Lung (tissue), 12 donors: ENCODE measurements around the gene ANKHD1. TPM values are rescaled to one million over a fixed set of nuclear protein-coding genes. Genes with fewer than 3 reads are reported as not detected.
"Not testable (repeated sequence)": the region's sequence is repeated elsewhere in the genome, so short reads cannot be mapped to it uniquely, and the experiment has no call there.

Experiments used
- ATAC-seq: fragments of 200-7000 bp; cut with Tn5 transposase; one replicate; pipeline ENCODE4 v1.9.1; 2020; ENCODE audit warnings: moderate number of reproducible peaks; ENCODE audit not compliant: insufficient read depth, low FRiP score
- DNase-seq, 3 donors: peaks; one replicate each; pipeline ENCODE4 v3.0.0-alpha.2; 2013 to 2017
- H3K27ac ChIP-seq, 2 donors: one replicate each; pipeline ENCODE4 v1.5.1; 2013; ENCODE audit warnings: mild to moderate bottlenecking in 2 of 2, moderate library complexity in 2 of 2, control low read depth in 1 of 2, inconsistent platforms in 1 of 2, low read depth in 1 of 2, low read length in 1 of 2
- H3K27me3 ChIP-seq, 3 donors: one replicate each; pipeline ENCODE4 v1.5.1; 2013; ENCODE audit warnings: low read length in 2 of 3; ENCODE audit not compliant: control insufficient read depth in 3 of 3, insufficient read depth in 3 of 3
- H3K36me3 ChIP-seq, 4 donors: one replicate each; pipeline ENCODE4 v1.5.1; 2013; ENCODE audit warnings: low read length in 4 of 4, mild to moderate bottlenecking in 1 of 4, moderate library complexity in 1 of 4; ENCODE audit not compliant: control insufficient read depth in 4 of 4, insufficient read depth in 4 of 4
- H3K4me1 ChIP-seq, 5 donors: one replicate each; pipeline ENCODE4 v1.5.1; 2013; ENCODE audit warnings: low read length in 5 of 5, mild to moderate bottlenecking in 2 of 5, moderate library complexity in 1 of 5; ENCODE audit not compliant: control insufficient read depth in 5 of 5, insufficient read depth in 5 of 5
- H3K4me3 ChIP-seq: one replicate; pipeline ENCODE4 v1.5.1; 2013; ENCODE audit warnings: mild to moderate bottlenecking, control low read depth, moderate library complexity
- H3K9ac ChIP-seq, 2 donors: one replicate each; pipeline ENCODE4 v1.5.1; 2013; ENCODE audit warnings: low read length in 2 of 2, control low read depth in 1 of 2; ENCODE audit not compliant: insufficient read depth in 1 of 2
- H3K9me3 ChIP-seq, 4 donors: one replicate each; pipeline ENCODE4 v1.5.1; 2013; ENCODE audit warnings: low read length in 3 of 4, mild to moderate bottlenecking in 1 of 4, moderate library complexity in 1 of 4; ENCODE audit not compliant: control insufficient read depth in 4 of 4, insufficient read depth in 3 of 4
- WGBS, 2 donors: extraction: QIAGEN DNeasy Blood & Tissue Kit; methylation state at CpG; one replicate each; pipeline ENCODE4 v1.1.7; 2013; 5-methylcytosine and 5-hydroxymethylcytosine counted together
- polyA plus RNA-seq, 2 donors: library from polyadenylated mRNA; stranded (reverse); fragments of 200-250 nt; gene quantifications; one replicate each; pipeline ENCODE4 v1.2.1, GENCODE V29; 2013
- total RNA-seq, 2 donors: library from RNA; depleted of rRNA in 1 of 2; stranded (reverse); fragments of >200 nt in 1 of 2; gene quantifications; one replicate each; pipeline ENCODE4 v1.2.1, GENCODE V29; 2014 to 2021
- TF ChIP-seq, protein P1 (sequence below): IDR thresholded peaks from 2 replicates; pipeline ENCODE4 v1.5.1; 2012; ENCODE audit warnings: mild to moderate bottlenecking; ENCODE audit errors: control extremely low read depth, extremely low read depth
- donor health status: control.
- donor health status: control.
- donor health status: Bipolar disorder and iron deficiency.
- donor health status: healthy.
- donor health status: DM: yes; HTN: yes; CAD: no.

Gene ANKHD1
- total and polyA plus RNA-seq, 4 donors: 53.0 to 200 (median 90.8) TPM

DNA sequence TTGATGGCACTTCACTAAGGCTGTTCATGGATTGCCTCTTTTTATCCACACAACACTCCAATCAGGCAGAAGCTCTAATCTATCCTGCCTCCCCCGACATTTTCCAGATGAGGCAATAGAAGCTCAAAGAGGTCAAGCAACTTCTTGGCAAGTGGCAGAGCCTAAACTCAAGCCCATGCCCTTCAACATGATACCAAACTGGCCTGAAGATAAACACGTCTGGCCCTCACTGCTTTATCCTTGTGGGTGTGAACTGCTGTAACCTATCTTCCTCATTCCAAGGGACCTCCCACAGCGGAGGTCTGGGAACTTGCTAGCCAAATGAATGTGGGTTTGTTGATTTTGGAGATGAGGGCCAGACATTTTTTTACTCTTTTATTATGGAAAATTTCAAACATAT is 172.5 kb downstream of the ANKHD1 start:
- H3K27ac ChIP-seq: no peak overlapping the region
- no peaks in the 10 kb centered on the region for H3K9me3 ChIP-seq
- H3K4me3 ChIP-seq: no peak overlapping the region
- 40 to 50% methylated on average over 3 of the region's 3 CpGs for WGBS, 2 donors
- H3K27me3 ChIP-seq: no peaks in the 10 kb centered on the region
- ATAC-seq (peak; percentile 37), DNase-seq (peak in 1 of 3 donors; percentile 42)
- TF ChIP-seq, protein P1, sequence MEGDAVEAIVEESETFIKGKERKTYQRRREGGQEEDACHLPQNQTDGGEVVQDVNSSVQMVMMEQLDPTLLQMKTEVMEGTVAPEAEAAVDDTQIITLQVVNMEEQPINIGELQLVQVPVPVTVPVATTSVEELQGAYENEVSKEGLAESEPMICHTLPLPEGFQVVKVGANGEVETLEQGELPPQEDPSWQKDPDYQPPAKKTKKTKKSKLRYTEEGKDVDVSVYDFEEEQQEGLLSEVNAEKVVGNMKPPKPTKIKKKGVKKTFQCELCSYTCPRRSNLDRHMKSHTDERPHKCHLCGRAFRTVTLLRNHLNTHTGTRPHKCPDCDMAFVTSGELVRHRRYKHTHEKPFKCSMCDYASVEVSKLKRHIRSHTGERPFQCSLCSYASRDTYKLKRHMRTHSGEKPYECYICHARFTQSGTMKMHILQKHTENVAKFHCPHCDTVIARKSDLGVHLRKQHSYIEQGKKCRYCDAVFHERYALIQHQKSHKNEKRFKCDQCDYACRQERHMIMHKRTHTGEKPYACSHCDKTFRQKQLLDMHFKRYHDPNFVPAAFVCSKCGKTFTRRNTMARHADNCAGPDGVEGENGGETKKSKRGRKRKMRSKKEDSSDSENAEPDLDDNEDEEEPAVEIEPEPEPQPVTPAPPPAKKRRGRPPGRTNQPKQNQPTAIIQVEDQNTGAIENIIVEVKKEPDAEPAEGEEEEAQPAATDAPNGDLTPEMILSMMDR: no peak
- H3K4me1 ChIP-seq: peaks cover 0 to 18% (median 6%) of the 10 kb centered on the region in 5 donors
- H3K36me3 ChIP-seq: peaks cover 0 to 3% (median 0%) of the 10 kb centered on the region in 4 donors
- H3K9ac ChIP-seq: no peak overlapping the region

DNA sequence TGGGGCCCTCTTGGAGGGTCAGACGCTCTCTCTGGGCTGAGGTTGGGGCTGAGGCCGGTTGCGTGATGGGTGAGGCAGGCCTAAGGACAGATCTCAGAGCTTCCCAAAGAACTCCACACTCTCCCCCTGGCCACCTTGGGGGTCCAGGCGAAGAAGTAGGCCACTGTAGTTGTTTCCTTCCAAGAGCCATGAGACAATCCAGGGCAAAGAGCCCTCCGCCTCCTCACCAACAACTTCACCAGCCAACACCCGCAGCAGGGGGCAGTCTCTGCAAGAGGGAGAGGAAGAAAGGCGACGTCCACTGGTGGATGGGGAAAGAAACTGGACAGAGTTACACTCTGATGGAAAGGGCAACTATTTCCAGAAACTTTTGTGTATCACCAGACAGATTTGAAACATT is 173.7 kb downstream of the ANKHD1 start:
- DNase-seq (peak in 1 of 3 donors; percentile 33), ATAC-seq (peak; percentile 62)
- Histone ChIP-seq H3K27ac (no peak overlapping the region), H3K9me3 (no peaks in the 10 kb centered on the region), H3K4me3 (no peak overlapping the region), H3K4me1 (peaks cover 0 to 18% (median 2%) of the 10 kb centered on the region in 5 donors), H3K27me3 (no peaks in the 10 kb centered on the region), H3K9ac (no peak overlapping the region), H3K36me3 (peaks cover 0 to under 1% (median 0%) of the 10 kb centered on the region in 4 donors)
- WGBS, 2 donors: 72 to 79% methylated on average over 8 of the region's 8 CpGs
- TF ChIP-seq, protein P1: peak; percentile 46

DNA sequence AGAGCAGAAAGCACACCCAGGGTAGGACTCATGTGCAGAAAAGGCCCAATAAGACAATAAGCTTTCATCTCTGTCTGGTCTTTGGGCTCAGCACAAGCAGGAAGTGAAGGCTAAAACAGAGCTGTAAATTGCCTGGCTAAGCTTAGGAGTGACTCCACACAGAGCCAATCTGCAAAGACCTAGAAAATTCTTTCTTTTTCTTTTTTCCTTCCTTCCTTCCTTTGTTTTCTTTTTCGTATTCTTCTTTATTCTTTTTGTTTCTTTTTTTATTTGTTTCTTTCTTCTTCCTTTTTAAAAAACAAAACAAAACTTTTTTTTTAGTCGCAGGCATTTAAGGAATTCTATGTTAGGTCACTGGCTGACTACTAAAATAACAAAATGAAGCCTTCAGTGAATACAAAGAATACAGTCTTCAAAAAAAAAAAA is 175.2 kb downstream of the ANKHD1 start:
- Histone ChIP-seq H3K4me3 (no peak overlapping the region), H3K36me3 (no peaks in the 10 kb centered on the region), H3K4me1 (peaks cover 0 to 7% (median 1%) of the 10 kb centered on the region in 5 donors), H3K9ac (no peak overlapping the region), H3K27me3 (no peaks in the 10 kb centered on the region), H3K27ac (no peak overlapping the region), H3K9me3 (no peaks in the 10 kb centered on the region)
- DNase-seq (no peak), ATAC-seq (no peak)
- TF ChIP-seq, protein P1: no peak
- 55 to 71% methylated on average over 2 of the region's 2 CpGs for WGBS, 2 donors

GRCh38 chr5:140579188-140579747 is 177.6 kb downstream of the ANKHD1 start:
- H3K36me3 ChIP-seq, H3K9ac ChIP-seq, ATAC-seq, H3K27me3 ChIP-seq, H3K27ac ChIP-seq, DNase-seq, H3K4me1 ChIP-seq, H3K4me3 ChIP-seq, H3K9me3 ChIP-seq: not testable (repeated sequence)
- 96% methylated on average over 6 of the region's 6 CpGs for WGBS, 2 donors
